Endothelial cell of umbilical vein (primary cell): ENCODE results near the gene PLD6. TPM values are rescaled to one million over a fixed set of nuclear protein-coding genes. Genes with fewer than 3 reads are reported as not detected.

Experiments
- BruUV-seq: library from RNA; stranded (reverse); fragments of 400-500 nt; replicated peaks from 2 replicates; lab custom pipeline; 2021; lab: Mats Ljungman, UMichigan
- CTCF ChIA-PET: fragments of 300-600, 350-600 bp; sonication (Branson Sonifier 250); formaldehyde crosslinking; loops from one replicate; lab custom pipeline; 2021; ENCODE audit warnings: antibody characterized with exemption, inconsistent platforms; lab: Charles Lee
- POLR2A ChIA-PET: fragments of 300-600, 350-600 bp; sonication (Branson Sonifier 250); formaldehyde crosslinking; loops from one replicate; lab custom pipeline; 2021; ENCODE audit warnings: antibody characterized with exemption, inconsistent platforms; lab: Charles Lee
- DNase-seq: peaks from one replicate; pipeline ENCODE4 v3.0.0-alpha.2; 2011; ENCODE audit warnings: low read depth, low spot score
- FAIRE-seq: peaks from 2 replicates; lab custom pipeline; 2011; peaks lifted over from hg19 to GRCh38; lab: Jason Lieb, UNC
- H2AFZ ChIP-seq: 2 replicates; pipeline ENCODE4 v1.6.0; 2012; ENCODE audit warnings: low read depth, low read length, control low read depth, inconsistent platforms
- H3K27ac ChIP-seq: 2 replicates; pipeline ENCODE4 v1.5.1; 2011; ENCODE audit warnings: low read depth, mild to moderate bottlenecking, control low read depth, low read length, moderate library complexity; ENCODE audit not compliant: insufficient read depth
- H3K27me3 ChIP-seq, 2 experiments: 2 replicates each; pipeline versions ENCODE4 v1.6.0 to v1.6.1; 2011; ENCODE audit warnings: low read length in 2 of 2, mixed read lengths in 1 of 2; ENCODE audit not compliant: control insufficient read depth in 2 of 2, insufficient read depth in 2 of 2
- H3K36me3 ChIP-seq, 2 experiments: 2 replicates in 1 of 2; 3 replicates in 1 of 2; pipeline ENCODE4 v1.5.1; 2011; ENCODE audit warnings: low read length in 2 of 2, mild to moderate bottlenecking in 1 of 2, moderate library complexity in 1 of 2; ENCODE audit not compliant: control insufficient read depth in 2 of 2, insufficient read depth in 2 of 2; ENCODE audit errors: extremely low read depth in 1 of 2
- H3K4me1 ChIP-seq: 3 replicates; pipeline ENCODE4 v1.5.1; 2011; ENCODE audit warnings: mild to moderate bottlenecking, low read length; ENCODE audit not compliant: control insufficient read depth, insufficient read depth; ENCODE audit errors: extremely low read depth
- H3K4me2 ChIP-seq: 2 replicates; pipeline ENCODE4 v1.6.1; 2011; ENCODE audit warnings: low read length, control low read depth, mixed read lengths; ENCODE audit not compliant: insufficient read depth
- H3K4me3 ChIP-seq, 3 experiments: fragments of 200-600 bp in 1 of 3; sonication (generic), shearing (Covaris generic) in 1 of 3; replicated peaks in 1 of 3; 2 replicates each; pipeline ENCODE4 v1.5.1; 2011 to 2016; ENCODE audit warnings: control low read depth in 3 of 3, low read length in 3 of 3, mild to moderate bottlenecking in 2 of 3, inconsistent platforms in 1 of 3, low read depth in 1 of 3, moderate library complexity in 1 of 3; ENCODE audit not compliant: insufficient read depth in 1 of 3
- H3K79me2 ChIP-seq: 2 replicates; pipeline ENCODE4 v1.6.0; 2012; ENCODE audit warnings: low read length, inconsistent platforms; ENCODE audit not compliant: control insufficient read depth, insufficient read depth
- H3K9ac ChIP-seq: replicated peaks from 2 replicates; pipeline ENCODE3; 2011; ENCODE audit warnings: low read length, control low read depth; ENCODE audit not compliant: insufficient read depth; ENCODE audit errors: extremely low read depth
- H3K9me1 ChIP-seq: replicated peaks from 3 replicates; pipeline ENCODE4 v1.6.0; 2011; ENCODE audit warnings: mild to moderate bottlenecking, low read length; ENCODE audit not compliant: control insufficient read depth, insufficient read depth; ENCODE audit errors: extremely low read depth
- H3K9me3 ChIP-seq: replicated peaks from 2 replicates; pipeline ENCODE4 v1.5.1; 2012; ENCODE audit warnings: low read length, inconsistent platforms; ENCODE audit not compliant: control insufficient read depth, insufficient read depth
- H4K20me1 ChIP-seq: replicated peaks from 2 replicates; pipeline ENCODE3; 2011; ENCODE audit warnings: mild to moderate bottlenecking, low read length; ENCODE audit not compliant: control insufficient read depth, insufficient read depth; ENCODE audit errors: extremely low read depth
- EZH2 ChIP-seq: IDR thresholded peaks from 2 replicates; pipeline ENCODE4 v1.6.1; 2012; ENCODE audit warnings: borderline replicate concordance, low read depth, mild to moderate bottlenecking, moderate library complexity, low read length, inconsistent platforms; ENCODE audit not compliant: severe bottlenecking
- FOS ChIP-seq: IDR thresholded peaks from 2 replicates; pipeline ENCODE4 v1.6.1; 2011; ENCODE audit warnings: mild to moderate bottlenecking, low read length, moderate library complexity, borderline replicate concordance; ENCODE audit not compliant: insufficient read depth
- GATA2 ChIP-seq: IDR thresholded peaks from 2 replicates; pipeline ENCODE4 v1.7.0; 2011; ENCODE audit warnings: low read depth, mild to moderate bottlenecking, moderate library complexity, mixed read lengths, low read length; ENCODE audit not compliant: insufficient read length, insufficient read depth
- JUN ChIP-seq: IDR thresholded peaks from 2 replicates; pipeline ENCODE4 v1.6.1; 2011; ENCODE audit warnings: borderline replicate concordance, low read depth; ENCODE audit not compliant: insufficient read length, insufficient read depth
- MYC ChIP-seq: IDR thresholded peaks from one replicate; pipeline ENCODE4 v1.6.1; 2011; ENCODE audit warnings: mild to moderate bottlenecking, low read depth, low read length
- POLR2A ChIP-seq: IDR thresholded peaks from 2 replicates; pipeline ENCODE4 v1.6.1; 2012; ENCODE audit warnings: low read depth, mild to moderate bottlenecking, control low read depth, low read length
- POLR2AphosphoS5 ChIP-seq: IDR thresholded peaks from 2 replicates; pipeline ENCODE4 v1.6.1; 2012; ENCODE audit warnings: low read depth, mild to moderate bottlenecking, control low read depth, low read length, moderate library complexity; ENCODE audit not compliant: insufficient read depth
- dilution Hi-C: fragments of 300-500 bp; cut with MboI; formaldehyde crosslinking; loops from one replicate; pipeline ENCODE4 v1.15.0; 2019; ENCODE audit warnings: low sequenced_read_pairs; ENCODE audit not compliant: extremely low pct_ligation_motif_present
- intact Hi-C: fragments of 100-400 bp; cut with micrococcal nuclease; formaldehyde crosslinking; loops from one replicate; pipeline ENCODE4 v1.10.0; 2022
- polyA plus RNA-seq, 4 experiments: library from polyadenylated mRNA; depleted of rRNA in 3 of 4; stranded (reverse) in 3 of 4; unstranded in 1 of 4; fragments of >200 nt; gene quantifications; 2 replicates each; pipeline versions ENCODE4 v1.2.1 to v1.2.3, GENCODE V29; 2011 to 2012; ENCODE audit warnings: missing spikeins in 1 of 4
- total RNA-seq: library from RNA; stranded (reverse); gene quantifications from 2 replicates; pipeline ENCODE4 v1.2.3, GENCODE V29; 2021
- TF ChIP-seq, protein P1 (sequence below), 2 donors: IDR thresholded peaks; 1 replicate in 1 of 2; 2 replicates in 1 of 2; pipeline ENCODE4 v1.5.1; 2011; ENCODE audit warnings: low read length in 2 of 2, mild to moderate bottlenecking in 2 of 2, moderate library complexity in 2 of 2, control low read depth in 1 of 2, inconsistent platforms in 1 of 2, low read depth in 1 of 2; ENCODE audit not compliant: insufficient read depth in 1 of 2; ENCODE audit errors: extremely low read depth in 1 of 2
- TF ChIP-seq, protein P2 (sequence below): IDR thresholded peaks from 2 replicates; pipeline ENCODE4 v1.6.1; 2011; ENCODE audit not compliant: insufficient read depth, insufficient read length

PLD6 gene
- total and polyA plus RNA-seq, 2 donors (not counting 3 experiments of a cell fraction or from before 2014, with no cell fraction given): 2.9 to 4.4 TPM

DNA sequence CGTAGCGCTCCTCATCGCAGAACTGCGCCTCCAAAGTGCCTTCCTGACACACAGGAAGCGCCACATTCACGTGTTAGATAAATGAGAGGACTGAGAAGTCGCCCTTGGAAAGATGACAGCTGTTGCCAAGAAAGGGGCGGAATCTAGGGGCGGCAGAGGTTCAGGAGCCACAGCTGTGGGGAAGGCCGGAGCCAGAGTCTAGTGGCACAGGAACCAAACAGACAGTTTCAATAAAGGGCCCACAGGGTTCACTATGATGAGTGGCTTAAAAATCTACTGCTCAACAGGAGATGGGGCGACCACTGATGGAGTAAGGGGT is 26.1 kb upstream of the PLD6 start:
- Histone ChIP-seq H3K4me1 (peaks cover 10% of the 10 kb centered on the region), H3K79me2 (peaks cover 26% of the 10 kb centered on the region), H3K4me2 (no peak overlapping the region), H3K4me3 (no peak overlapping the region), H2AFZ (no peak overlapping the region), H3K9me3 (no peaks in the 10 kb centered on the region), H3K27ac (no peak overlapping the region), H3K36me3 (peaks cover 4 to 39% of the 10 kb centered on the region in 2 experiments), H3K9ac (no peak overlapping the region), H3K9me1 (no peaks in the 10 kb centered on the region), H3K27me3 (no peaks in the 10 kb centered on the region), H4K20me1 (no peaks in the 10 kb centered on the region)
- ChIA-PET POLR2A (no interaction called here), CTCF (interaction anchor here (1.5 kb wide), 1 partner anchor 90 kb away, joined by 5 read pairs; no protein-coding TSS in a partner anchor)
- FAIRE-seq: no peak
- TF ChIP-seq FOS (no peak), EZH2 (no peak), JUN (no peak), MYC (no peak), GATA2 (no peak), POLR2A (no peak), POLR2AphosphoS5 (no peak)
- TF ChIP-seq, protein P1, sequence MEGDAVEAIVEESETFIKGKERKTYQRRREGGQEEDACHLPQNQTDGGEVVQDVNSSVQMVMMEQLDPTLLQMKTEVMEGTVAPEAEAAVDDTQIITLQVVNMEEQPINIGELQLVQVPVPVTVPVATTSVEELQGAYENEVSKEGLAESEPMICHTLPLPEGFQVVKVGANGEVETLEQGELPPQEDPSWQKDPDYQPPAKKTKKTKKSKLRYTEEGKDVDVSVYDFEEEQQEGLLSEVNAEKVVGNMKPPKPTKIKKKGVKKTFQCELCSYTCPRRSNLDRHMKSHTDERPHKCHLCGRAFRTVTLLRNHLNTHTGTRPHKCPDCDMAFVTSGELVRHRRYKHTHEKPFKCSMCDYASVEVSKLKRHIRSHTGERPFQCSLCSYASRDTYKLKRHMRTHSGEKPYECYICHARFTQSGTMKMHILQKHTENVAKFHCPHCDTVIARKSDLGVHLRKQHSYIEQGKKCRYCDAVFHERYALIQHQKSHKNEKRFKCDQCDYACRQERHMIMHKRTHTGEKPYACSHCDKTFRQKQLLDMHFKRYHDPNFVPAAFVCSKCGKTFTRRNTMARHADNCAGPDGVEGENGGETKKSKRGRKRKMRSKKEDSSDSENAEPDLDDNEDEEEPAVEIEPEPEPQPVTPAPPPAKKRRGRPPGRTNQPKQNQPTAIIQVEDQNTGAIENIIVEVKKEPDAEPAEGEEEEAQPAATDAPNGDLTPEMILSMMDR (IDR thresholded peaks at IDR 0.05; ENCODE audit: extremely low read depth in 1 of 2, insufficient read depth in 1 of 2, low read depth in 1 of 2, low read length in 2 of 2): no peak
- TF ChIP-seq, protein P2, sequence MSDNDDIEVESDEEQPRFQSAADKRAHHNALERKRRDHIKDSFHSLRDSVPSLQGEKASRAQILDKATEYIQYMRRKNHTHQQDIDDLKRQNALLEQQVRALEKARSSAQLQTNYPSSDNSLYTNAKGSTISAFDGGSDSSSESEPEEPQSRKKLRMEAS: no peak
- no peak for DNase-seq
- BruUV-seq: no TSS peak
- dilution Hi-C loops: no loop called here
- intact Hi-C loops: loop anchor here (10.0 kb wide), 1 partner anchor 227 kb away; no protein-coding TSS in a partner anchor
